ENCODE measurements around the gene KIF15. TPM values are rescaled to one million over a fixed set of nuclear protein-coding genes. Genes with fewer than 3 reads are reported as not detected.

Gene KIF15
- total RNA-seq, 1 experiment from 2014 or later, result 23.7 TPM

- Mint-ChIP-seq H3K36me3 (peaks cover 62% of the 10 kb centered on the region), H3K27ac (no peak overlapping the region), H3K4me3 (no peak overlapping the region)
Measured at GRCh38 chr3:44832032-44832431, 70.4 kb downstream of the KIF15 start.

GRCh38 chr3:44832965-44833364, 71.4 kb downstream of the KIF15 start:
- ATAC-seq (no peak), DNase-seq (ENCODE audit: low spot score) (no peak)
- H3K36me3 Mint-ChIP-seq, result peaks cover 63% of the 10 kb centered on the region
- H3K27me3 Mint-ChIP-seq (ENCODE audit: low read depth), result no peaks in the 10 kb centered on the region
- POLR2A ChIA-PET, result no interaction called here
- H3K27ac Mint-ChIP-seq, result no peak overlapping the region
- CTCF ChIA-PET, result no interaction called here
- peaks cover 17% of the 10 kb centered on the region for H3K9me3 Mint-ChIP-seq
- TF ChIP-seq E2F1 (CRISPR knock-in tag; IDR thresholded peaks at IDR 0.05), result no peak
- TF ChIP-seq ZNF263 (CRISPR knock-in tag; IDR thresholded peaks at IDR 0.05; ENCODE audit: low read depth), result no peak
- TF ChIP-seq ZNF532 (CRISPR knock-in tag; IDR thresholded peaks at IDR 0.05; ENCODE audit: borderline replicate concordance), result no peak
- no peaks in the 10 kb centered on the region for H3K4me1 Mint-ChIP-seq
- H3K4me3 Mint-ChIP-seq, result no peak overlapping the region

More at GRCh38 chr3:44832032-44832431, 70.4 kb downstream of the KIF15 start:
- Mint-ChIP-seq H3K4me1 (no peaks in the 10 kb centered on the region), H3K9me3 (peaks cover 13% of the 10 kb centered on the region), H3K27me3 (ENCODE audit: low read depth) (no peaks in the 10 kb centered on the region)
- TF ChIP-seq TEAD1 (CRISPR knock-in tag; IDR thresholded peaks at IDR 0.05), result no peak
- TF ChIP-seq NFATC4 (CRISPR knock-in tag; IDR thresholded peaks at IDR 0.05), result no peak
- TF ChIP-seq SMAD3 (CRISPR knock-in tag; IDR thresholded peaks at IDR 0.05; ENCODE audit: borderline replicate concordance), result no peak
- TF ChIP-seq ATF1 (CRISPR knock-in tag; IDR thresholded peaks at IDR 0.05), result no peak
- TF ChIP-seq TEAD4 (CRISPR knock-in tag; IDR thresholded peaks at IDR 0.05), result no peak
- TF ChIP-seq CREB1 (CRISPR knock-in tag; IDR thresholded peaks at IDR 0.05), result no peak
- no peak for TF ChIP-seq PREB (CRISPR knock-in tag; IDR thresholded peaks at IDR 0.05; ENCODE audit: borderline replicate concordance)
- no peak for TF ChIP-seq EMX1 (CRISPR knock-in tag; IDR thresholded peaks at IDR 0.05)
- no peak for TF ChIP-seq FOXJ3 (CRISPR knock-in tag; IDR thresholded peaks at IDR 0.05; ENCODE audit: borderline replicate concordance)
- DNase-seq (ENCODE audit: low spot score) (no peak), ATAC-seq (no peak)
- ChIA-PET POLR2A (no interaction called here), CTCF (interaction anchor here (0.6 kb wide), 1 partner anchor 14 kb away, joined by 3 read pairs; no protein-coding TSS in a partner anchor)

GRCh38 chr3:44833394-44833793, 71.8 kb downstream of the KIF15 start:
- H3K36me3 Mint-ChIP-seq, result peaks cover 63% of the 10 kb centered on the region

More at GRCh38 chr3:44833394-44833793, 71.8 kb downstream of the KIF15 start:
- TF ChIP-seq FOXK1 (CRISPR knock-in tag; IDR thresholded peaks at IDR 0.05) (no peak), ZNF281 (CRISPR knock-in tag; IDR thresholded peaks at IDR 0.05) (no peak), ZNF396 (CRISPR knock-in tag; IDR thresholded peaks at IDR 0.05; ENCODE audit: borderline replicate concordance) (no peak)
- Mint-ChIP-seq H3K4me3 (no peak overlapping the region), H3K27ac (no peak overlapping the region), H3K4me1 (no peaks in the 10 kb centered on the region), H3K9me3 (peaks cover 17% of the 10 kb centered on the region), H3K27me3 (ENCODE audit: low read depth) (no peaks in the 10 kb centered on the region)
- ChIA-PET POLR2A (no interaction called here), CTCF (no interaction called here)
- ATAC-seq (no peak), DNase-seq (ENCODE audit: low spot score) (no peak)

Data from WTC11 (cell line).